Fibroblast of upper back skin (primary cell): ENCODE measurements around the gene ANKUB1.

Experiments
- DNase-seq: peaks from one replicate; pipeline ENCODE4 v3.0.0-alpha.2; 2013

ANKUB1 gene

DNA sequence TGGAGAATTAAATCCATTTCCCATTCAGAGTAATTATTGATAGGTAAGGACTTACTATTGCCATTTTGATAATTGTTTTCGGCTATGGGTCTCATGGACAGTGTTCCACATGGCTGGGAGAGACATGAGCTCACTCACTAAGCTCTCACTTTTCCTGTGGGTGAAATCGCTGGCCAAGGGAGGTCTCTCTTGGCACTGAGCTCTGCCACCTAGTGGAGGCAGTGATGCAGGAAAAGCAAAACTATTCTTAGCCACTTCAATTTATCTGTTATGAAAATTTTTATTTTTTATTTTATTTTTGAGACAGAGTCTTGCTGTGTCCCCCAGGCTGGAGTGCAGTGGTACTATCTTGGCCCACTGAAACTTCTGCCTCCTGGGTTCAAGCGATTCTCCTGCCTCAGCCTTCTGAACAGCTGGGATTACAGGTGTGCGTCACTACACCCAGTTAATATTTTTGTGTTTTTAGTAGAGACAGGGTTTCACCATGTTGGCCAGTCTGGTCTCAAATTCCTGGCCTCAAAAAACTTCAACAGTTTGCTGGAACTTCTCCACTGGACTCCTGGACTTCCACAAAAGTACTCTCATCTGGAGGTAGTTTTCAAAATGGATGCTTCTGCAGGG lies 16.0 kb upstream of the ANKUB1 start:
- DNase-seq = peak; percentile 80

DNA sequence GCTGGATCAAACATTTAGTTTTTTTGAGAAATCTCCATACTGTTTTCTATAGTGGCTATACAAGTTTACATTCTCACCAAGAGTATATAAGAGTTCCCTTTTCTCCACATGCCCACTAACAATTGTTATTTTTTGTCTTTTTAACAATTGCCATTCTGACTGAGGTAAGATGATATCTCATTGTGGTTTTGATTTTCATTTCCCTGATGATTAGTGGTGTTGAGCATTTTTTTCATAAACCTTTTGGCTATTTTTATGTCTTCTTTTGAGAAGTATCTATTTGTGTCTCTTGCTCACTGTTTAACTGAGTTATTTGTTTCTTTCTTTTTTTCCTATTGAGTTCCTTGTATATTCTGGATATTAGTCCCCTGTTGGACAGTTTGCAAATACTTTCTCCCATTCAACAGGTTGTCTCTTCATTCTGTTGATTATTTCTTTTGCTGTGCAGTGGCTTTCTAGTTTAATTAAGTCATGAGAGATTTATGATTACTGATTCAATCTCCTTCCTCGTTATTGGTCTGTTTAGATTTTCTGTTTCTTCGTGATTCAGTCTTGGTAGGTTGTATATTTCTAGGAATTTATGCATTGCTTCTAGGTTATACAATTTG lies 13.9 kb upstream of the ANKUB1 start:
- no peak for DNase-seq

DNA sequence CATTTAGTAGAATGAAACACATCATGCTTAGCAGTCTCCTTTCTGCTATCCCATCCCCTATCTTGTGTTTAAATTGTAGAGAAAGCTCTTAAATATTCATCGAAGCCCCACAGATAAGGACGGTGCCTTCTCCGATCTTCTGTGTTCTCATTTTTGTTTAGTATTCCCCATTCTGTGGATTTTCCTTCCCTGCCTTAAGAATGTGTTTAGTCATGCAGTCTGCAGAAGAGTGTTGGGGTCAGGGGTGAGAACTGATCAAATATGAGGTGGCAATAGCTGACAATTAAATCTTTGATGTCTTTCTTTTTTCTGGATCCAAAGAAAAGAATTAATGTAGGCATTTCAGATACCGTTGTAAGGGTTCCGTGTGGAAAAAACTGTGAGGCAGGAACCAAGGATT lies 9.3 kb upstream of the ANKUB1 start:
- no peak for DNase-seq

GRCh38 chr3:149801195-149801594 lies 8.8 kb upstream of the ANKUB1 start:
- DNase-seq = no peak

DNA sequence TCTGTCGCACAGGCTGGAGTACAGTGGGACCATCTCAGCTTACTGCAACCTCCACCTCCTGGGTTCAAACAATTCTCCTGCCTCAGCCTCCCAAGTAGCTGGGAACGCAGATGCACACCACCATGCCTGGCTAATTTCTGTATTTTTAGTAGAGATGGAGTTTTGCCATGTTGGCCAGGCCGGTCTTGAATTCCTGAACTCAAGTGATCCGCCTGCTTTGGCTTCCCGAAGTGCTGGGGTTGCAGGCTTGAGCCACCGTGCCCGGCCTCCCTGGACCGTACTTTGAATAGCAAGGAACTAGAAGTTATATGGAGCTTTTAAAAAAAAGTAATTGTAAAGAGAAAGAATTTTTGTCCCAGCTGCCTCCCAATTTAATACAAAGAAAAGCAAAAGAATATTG lies 8.3 kb upstream of the ANKUB1 start:
- DNase-seq = no peak

- DNase-seq = no peak
Measured at GRCh38 chr3:149796026-149796425, 3.7 kb upstream of the ANKUB1 start.

GRCh38 chr3:149790698-149791097 lies 1.7 kb downstream of the ANKUB1 start:
- no peak for DNase-seq

DNA sequence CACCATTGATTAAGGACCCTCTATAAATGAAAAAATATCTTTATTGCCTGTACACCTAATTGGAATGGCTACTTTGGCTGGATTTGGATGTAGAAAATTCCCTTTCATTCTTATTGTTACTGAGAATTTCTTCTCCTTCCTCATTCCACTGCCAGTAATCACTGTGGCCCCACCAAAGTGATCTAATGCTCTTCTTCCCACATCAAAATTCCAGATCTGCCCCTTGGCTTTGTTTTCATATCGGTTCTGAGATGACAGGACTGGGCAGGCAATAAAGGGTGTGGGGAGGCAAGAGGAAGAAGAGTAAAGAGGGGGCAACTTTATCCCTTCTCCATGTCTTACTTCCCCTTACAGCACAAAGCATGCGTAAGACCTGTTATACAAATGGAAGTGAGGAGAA lies 2.1 kb downstream of the ANKUB1 start:
- peak; percentile 49 for DNase-seq

DNA sequence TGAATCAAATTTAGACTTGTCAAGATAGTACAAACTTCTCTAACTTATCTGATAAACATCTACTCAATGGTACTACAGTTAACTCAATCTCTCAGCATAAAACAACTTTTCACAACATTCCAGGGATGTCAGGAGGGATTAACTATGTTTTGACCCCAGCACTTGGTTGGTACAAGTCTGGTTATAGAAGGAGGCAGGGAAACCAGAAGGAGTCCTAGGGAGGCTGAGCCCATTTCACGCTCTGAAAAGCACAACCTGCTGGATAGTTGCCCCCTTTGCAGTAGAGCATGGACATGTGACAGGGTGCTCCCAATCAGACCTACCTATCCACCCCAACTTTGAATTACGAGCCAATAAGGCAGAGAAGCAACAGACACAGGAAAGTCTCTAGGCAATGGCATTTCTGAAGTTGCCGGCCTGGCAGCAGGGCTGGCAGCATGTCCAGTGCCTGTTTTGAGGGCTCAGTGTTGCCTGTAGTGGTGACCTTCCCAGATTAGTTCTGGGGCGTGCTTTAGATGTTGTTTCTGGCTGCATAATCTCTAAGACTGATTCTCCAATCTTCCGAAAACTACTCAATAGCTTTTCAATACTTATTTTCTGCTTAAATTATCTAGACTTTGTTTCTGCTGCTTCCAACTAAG lies 8.2 kb downstream of the ANKUB1 start:
- DNase-seq = peak; percentile 76

DNA sequence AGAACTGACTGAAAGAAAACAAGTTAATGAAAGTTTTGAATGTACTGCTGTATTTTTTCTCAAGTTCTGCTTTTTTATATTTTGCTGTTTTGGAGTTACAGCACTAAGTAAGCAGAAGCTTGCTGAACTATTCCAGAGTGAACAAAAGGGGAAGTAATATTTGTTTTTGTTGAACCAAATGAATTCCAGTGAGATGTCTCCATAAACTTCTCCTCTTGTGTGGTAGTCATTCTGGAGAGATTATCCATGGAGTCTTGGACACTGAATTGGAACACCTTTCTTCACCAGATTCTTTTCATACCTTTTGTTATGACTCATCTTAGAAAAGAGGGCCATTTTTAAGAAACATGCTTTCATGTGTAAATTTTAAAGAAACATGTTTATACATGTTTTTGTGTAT lies 8.8 kb downstream of the ANKUB1 start:
- DNase-seq = peak; percentile 87

DNA sequence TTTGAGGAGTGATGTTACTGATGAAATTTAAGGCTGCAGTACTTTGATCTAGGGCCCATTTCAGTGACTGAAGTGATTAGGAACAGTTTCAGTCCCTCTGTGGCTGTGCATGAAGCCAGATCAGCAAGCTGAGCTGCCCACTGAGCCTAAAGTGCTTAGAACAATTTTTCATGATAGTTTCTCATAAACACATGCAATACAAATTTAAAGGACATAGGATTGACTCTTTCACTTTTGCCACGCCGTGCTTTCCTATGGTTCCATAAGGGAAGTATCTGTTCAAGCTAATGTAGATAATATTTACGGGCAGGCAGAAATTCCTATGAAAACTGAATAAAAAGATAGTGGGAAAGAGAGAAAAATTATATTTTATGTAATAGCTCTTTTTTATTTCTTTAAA lies 10.6 kb downstream of the ANKUB1 start:
- no peak for DNase-seq

DNA sequence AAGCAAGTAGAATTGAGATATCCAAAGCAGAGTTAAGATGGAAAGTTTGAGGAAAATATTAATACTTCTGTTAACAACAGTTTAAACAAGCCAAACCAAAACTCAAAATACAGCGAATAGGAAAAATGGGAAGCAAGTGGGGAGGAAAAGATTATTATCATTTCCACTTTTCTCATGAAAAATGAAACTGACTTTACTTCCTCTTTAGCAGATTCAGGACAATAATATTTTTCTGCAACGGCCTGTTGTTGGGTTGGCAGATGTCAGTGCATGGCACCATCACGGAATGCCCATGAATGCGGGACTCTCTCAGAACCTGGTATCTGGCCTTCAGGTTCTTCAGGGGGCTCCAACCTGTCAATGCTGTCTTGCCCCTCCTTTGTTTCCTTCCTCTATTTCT lies 11.1 kb downstream of the ANKUB1 start:
- DNase-seq = no peak

- no peak for DNase-seq
Measured at GRCh38 chr3:149777414-149778214, 14.7 kb downstream of the ANKUB1 start.

GRCh38 chr3:149776170-149776569 lies 16.2 kb downstream of the ANKUB1 start:
- DNase-seq = no peak

GRCh38 chr3:149772861-149773260 lies 19.5 kb downstream of the ANKUB1 start:
- no peak for DNase-seq

DNA sequence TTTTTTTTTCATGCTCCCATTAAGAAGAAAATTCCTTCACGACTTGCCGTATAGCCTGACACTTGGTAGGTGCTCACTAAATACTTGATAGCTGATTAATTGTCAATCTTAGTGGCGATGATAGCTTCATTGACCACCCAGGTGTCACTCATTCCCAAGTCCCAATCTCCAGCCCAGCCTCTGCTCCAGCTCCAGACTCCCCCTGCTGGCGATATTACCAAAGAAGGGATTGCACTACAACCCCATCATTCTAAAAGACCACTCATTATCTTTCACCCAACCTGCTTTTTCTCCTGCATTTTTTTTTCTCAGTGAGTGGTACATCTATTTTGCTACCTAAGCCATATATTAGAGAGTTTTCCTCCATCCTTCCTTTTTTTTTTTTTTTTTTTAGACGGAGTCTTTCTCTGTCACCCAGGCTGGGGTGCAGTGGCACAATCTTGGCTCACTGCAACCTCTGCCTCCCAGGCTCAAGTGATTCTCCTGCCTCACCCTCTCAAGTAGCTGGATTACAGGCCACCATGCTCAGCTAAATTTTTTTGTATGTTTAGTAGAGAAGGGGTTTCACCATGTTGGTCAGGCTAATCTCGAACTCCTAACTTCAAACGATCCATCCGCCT lies 20.6 kb downstream of the ANKUB1 start:
- peak; percentile 48 for DNase-seq

- DNase-seq = no peak
Measured at GRCh38 chr3:149770246-149770645, 22.1 kb downstream of the ANKUB1 start.

- DNase-seq = no peak
Measured at GRCh38 chr3:149768704-149769103, 23.6 kb downstream of the ANKUB1 start.

- DNase-seq = no peak
Measured at GRCh38 chr3:149767720-149768119, 24.6 kb downstream of the ANKUB1 start.

DNA sequence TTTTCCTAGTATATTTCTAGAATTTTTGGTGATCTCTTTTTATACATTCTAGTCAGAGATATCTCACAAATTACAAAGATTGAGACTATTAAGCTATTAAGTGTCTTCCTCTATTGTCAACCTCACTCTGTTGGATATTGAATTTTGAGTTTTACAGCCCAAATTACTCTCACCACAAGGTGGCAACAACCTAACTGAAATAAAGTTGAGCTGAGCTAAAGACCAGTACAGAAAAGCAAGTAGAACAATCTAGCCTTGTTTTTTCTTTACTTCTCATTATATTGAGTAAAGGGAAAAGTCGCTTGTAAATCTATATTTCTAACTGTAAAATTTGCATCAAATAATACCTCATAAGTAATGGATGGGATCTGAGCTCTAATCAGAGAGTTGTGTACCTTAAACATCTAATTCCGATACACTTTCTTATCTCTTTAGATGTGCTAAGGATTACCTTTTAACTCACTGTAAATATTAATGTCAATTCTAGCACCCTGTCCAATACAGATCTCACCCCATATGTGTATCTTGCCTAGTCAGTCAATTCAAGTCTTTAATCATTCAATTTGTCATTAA lies 26.5 kb downstream of the ANKUB1 start:
- peak; percentile 44 for DNase-seq

DNA sequence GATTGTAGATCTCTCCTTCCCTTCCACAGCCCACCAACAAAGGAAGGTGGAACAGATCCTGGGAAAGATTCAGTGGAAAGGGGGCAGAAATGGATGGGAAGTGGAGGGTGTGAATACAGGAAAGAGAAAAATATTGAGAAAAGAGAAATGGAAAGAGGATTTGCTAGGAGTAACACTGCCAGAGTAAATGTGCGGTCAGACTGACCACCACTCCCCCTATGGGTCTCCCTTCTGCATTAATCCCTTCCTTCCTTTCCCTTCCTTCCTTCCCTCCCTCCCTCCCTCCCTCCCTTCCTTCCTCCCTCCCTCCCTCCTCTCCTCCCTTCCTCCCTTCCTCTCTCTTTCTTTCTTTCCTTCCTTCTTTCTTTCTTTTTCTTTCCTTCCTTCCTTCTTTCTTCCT lies 28.1 kb downstream of the ANKUB1 start:
- DNase-seq = no peak

DNA sequence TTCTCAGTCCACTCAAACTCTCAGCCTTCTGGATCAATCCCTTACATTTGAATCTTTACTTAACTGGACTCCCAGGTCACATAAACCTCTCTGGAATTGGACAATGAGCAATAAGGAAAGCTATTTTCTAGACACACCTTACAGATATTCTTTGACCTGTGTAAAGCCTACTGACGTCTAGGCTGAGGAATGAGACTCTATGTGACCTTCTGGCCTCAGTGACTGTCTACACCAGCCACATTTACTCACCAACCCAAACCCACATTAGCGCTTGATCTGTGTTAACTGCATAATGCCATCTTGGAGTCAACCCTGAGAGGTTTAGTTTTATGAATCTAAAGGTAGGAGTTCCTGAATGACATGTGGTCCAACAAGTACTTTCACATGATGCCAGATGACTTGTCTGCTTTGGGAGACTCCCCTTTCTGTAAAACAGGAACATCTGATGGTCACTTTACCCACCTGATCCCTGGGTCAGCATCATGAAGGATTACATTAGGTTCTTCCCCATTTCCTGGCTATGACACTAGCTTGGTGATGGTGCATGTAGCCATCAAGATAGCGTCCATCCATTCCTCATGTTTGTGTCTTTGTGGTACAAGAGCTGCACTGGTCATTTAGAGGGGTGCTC lies 28.7 kb downstream of the ANKUB1 start:
- DNase-seq = no peak
